CD4-positive, alpha-beta T cell treated with Interleukin-4 for 1 hour (primary cell): ENCODE data around the gene NPHP1.
"Not testable (repeated sequence)": the region's sequence is repeated elsewhere in the genome, so short reads cannot be mapped to it uniquely, and the experiment has no call there.

ENCODE experiments used
- DNase-seq, 2 donors: peaks; one replicate each; pipeline ENCODE4 v3.0.0-alpha.2; 2020 to 2022

Gene NPHP1

DNA sequence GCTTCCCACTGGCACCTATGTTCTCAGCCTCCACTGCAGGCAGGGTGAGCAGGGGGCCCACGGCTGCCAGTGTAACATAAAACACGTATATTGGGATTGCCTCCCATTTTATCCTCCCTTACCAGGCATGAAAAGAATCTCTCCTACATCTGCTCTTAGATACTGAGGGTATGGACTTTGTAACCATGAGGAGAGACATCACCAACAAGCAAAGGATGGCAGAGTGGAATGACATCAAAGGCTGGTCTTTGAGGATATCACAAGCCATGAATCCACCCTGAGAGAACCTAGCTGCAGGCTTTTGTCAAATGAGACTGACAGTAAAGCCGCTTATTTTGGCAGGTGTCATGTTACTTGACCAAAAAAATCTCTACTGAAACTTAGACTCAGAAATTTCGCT is 7.4 kb downstream of the NPHP1 start:
- DNase-seq, result no peak

GRCh38 chr2:110190169-110190568 is 14.6 kb downstream of the NPHP1 start:
- not testable (repeated sequence) for DNase-seq

DNA sequence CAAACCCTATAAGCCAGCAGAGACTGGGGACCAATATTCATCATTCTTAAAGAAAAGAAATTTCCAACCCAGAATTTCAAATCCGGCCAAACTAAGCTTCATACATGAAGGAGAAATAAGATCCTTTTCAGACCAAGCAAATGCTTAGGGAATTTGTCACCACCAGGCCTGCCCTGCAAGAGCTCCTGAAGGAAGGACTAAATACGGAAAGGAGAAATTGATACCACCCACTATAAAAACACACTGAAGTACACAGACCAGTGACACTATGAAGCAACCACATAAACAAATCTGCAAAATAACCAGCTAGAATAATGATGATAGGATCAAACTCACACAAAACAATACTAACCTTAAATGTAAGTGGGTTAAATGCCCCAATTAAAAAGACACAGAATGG is 22.4 kb downstream of the NPHP1 start:
- DNase-seq, result no peak

GRCh38 chr2:110180036-110180435 is 24.8 kb downstream of the NPHP1 start:
- DNase-seq, result no peak

DNA sequence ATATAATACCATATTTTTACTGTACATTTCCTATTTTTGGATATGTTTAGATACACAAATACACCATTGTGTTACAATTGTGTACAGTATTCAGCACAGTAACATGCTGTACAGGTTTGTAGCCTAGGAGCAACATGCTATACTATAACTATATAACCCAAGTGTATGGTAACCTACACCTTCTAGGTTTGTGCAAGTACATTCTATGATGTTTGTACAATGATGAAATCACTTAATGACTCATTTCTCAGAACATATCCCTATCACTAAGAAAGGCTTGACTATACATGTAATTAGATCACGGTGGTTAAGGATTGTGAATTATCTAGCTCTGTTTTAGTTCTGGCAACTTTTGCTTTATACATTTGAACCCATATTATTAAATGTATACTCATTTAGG is 31.3 kb downstream of the NPHP1 start:
- no peak for DNase-seq

DNA sequence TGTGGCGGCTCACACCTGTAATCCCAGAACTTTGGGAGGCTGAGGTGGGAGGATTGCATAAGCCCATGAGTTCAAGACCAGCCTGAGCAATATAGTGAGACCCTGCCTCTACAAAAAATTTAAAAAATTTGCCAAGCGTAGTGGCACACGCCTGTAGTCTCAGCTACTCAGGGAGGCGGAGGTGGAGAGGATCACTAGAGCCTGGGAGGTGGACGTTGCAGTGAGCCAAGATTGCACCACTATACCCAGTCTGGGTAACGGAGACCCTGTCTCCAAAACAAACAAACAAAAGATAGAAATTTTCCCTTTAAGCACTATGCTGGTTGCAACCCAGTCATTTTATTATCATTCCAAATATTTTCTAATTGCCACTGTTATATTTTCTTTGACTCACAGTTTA is 32.3 kb downstream of the NPHP1 start:
- DNase-seq, result no peak

DNA sequence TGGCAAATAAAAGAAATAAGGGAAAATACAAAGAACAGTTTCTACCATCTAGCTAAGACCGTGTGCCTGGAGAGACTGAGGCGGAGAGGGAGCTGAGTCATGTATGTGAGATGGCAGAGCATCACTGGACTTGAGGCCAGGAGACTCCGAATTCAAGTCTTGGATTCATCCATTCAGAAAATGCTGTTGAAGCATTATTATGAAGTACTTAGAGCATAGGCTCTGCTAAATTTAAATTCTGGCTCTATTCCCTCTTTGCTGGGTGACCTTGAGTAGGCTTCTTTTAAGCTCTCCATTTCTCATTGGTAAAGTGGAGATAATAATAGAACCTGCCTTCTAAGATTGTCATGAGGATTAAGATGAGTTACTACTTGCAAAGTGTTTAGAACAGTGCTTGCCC is 34.7 kb downstream of the NPHP1 start:
- no peak for DNase-seq

DNA sequence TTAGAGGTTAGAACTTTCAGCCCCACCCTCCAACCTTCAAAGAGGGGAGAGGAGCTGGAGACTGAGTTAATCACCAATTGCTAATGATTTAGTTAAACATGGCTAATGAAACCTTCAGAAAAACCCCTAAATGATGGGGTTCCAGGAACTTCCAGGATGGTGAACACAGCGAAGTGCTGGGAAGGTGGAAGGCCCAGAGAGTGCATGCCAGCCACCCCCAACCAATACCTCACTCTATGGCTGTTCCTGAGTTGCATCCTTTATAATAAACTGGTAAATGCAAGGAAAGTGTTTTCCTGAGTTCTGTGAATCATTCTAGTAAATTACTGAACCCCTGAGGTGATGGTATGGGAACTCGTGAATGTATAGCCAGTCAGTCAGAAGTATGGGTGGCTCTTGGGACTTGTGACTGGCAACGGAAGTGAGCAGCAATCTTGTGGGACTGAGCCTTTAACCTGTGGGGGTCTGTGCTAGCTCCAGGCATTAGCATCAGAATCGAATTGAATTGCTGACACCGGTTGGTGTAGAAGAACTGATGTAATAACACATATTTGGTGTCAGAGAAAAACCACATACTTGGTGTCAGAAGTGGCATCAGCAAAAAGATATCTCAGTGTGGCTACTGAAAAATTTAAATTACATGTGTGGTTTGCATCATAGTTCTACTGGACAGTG is 37.4 kb downstream of the NPHP1 start:
- no peak for DNase-seq

- no peak for DNase-seq
Observed at GRCh38 chr2:110166266-110166665, 38.5 kb downstream of the NPHP1 start.

DNA sequence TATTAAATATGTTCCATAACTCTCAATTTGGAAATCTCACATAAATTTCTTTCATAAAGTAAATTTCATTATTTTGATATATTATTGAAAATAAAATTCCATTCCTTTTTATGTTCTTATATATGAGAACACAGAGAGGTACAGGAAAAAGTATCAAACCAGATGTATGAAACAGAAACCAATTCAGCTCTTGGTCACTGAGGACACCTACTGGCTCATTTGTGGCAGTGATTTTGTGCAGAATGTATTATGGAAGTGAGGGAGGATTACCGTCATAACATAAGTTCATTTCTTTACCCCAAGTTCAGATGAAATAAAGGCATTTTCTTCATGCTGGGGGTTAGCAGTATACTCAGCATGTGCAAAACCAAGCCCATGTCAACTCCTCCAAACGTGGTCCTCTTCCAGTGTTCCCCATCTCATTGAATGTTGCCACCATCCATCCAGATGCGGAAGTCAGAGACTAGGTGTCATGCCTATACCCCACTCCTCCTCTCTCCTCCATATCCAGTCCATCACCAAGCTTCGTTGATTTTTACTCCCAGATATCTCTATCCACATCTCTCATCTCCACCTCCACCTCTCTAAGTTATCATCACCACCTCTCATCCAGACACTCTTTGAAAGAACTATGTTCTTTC is 47.5 kb downstream of the NPHP1 start:
- peak in 1 of 2 donors; percentile 26 for DNase-seq

DNA sequence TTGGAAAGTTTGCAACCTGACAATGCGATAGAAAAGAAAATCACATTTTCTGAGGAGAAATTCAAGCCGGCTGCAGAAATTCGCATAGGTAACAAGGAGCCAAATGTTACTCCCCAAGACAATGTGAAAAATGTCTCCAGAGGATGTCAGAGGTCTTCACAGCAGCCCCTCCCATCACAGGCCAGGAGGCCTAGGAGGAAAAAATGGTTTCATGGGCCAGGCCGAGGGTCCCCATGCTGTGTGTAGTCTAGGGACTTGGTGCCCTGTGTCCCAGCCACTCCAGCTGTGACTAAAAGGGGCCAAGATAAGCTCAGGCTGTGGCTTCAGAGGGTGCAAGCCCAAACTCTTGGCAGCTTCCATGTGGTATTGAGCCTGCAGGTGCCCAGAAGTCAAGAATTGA is 50.0 kb downstream of the NPHP1 start:
- not testable (repeated sequence) for DNase-seq

- not testable (repeated sequence) for DNase-seq
Observed at GRCh38 chr2:110154188-110154587, 50.6 kb downstream of the NPHP1 start.

- no peak for DNase-seq
Observed at GRCh38 chr2:110153416-110153815, 51.4 kb downstream of the NPHP1 start.

GRCh38 chr2:110152943-110153342 is 51.9 kb downstream of the NPHP1 start:
- DNase-seq, result no peak

DNA sequence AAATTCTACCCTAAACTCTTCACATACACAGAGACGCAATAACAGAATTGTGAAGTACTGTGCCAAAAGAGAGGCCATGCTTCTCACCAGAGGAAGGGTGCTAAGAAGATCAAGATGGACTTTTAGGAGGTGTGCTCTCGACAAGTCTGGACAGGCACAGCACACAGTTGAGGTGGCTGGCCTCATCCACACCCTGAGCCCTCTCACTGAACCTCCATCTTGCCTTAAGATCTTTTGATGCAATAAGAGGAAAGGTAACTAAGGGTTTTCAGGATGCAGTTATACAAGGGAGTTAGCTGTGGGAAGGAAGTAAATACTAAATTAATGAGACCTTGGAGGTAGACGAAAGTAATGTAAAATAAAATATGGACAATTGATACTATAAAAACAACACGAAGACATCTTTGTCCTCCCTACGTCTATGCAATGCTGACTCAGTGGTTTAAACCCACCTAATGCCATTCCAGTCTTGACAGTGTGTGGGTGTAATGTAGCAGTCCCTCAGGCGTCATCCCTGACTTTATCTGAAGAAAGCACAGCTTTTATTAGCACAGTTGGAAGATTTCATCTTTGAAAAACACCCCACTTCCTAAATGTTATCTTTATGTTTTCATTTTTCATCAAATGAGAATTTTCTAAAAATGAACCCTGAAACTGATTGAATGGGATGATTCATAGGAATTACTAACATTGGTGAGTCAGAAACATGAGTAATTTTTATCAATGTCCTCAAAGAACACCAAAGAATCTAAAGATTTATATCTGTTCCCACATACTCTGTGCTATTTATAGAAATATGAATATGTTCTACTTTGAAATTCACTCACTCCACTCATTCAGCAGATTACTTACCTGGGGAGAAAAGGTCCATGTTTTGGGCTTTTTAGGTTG is 55.2 kb downstream of the NPHP1 start:
- no peak for DNase-seq

DNA sequence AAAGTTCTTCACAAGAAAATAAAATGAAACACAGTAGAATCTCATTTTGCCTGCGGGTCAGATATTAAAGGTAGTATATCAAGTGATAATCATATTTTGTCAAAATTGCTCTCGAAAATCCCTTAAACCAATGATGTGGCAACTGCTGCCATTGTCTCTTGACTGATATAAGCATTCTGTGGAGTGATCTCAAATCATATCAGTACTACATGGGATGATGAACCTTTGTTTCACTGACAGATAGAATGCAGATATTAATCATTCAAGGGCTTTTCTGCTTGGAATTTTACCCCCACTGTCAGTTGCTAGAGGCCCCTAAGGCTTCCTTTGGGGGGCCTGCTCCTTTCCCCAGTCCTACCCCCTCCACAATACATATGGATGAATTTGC is 57.9 kb downstream of the NPHP1 start:
- DNase-seq, result no peak

GRCh38 chr2:110146183-110146944 is 58.4 kb downstream of the NPHP1 start:
- DNase-seq, result no peak

DNA sequence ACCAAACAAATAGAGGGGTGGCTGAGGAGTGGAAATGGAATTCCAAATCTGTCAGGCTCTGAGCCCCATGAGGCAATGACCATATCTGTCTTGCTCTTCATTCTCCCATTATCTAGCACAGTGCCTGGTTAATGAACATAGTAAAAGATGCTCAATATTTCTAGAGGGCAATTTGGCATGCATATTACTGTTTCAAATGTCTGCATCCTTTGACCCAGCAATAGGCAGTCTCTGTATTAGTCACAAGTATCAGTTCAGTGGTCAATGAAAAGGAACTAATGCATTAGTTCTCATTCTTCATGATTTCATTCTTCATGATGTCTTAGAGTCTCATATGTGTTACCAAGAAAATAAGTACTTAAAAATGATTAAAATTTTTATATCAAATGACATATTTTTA is 60.8 kb downstream of the NPHP1 start:
- DNase-seq, result no peak

DNA sequence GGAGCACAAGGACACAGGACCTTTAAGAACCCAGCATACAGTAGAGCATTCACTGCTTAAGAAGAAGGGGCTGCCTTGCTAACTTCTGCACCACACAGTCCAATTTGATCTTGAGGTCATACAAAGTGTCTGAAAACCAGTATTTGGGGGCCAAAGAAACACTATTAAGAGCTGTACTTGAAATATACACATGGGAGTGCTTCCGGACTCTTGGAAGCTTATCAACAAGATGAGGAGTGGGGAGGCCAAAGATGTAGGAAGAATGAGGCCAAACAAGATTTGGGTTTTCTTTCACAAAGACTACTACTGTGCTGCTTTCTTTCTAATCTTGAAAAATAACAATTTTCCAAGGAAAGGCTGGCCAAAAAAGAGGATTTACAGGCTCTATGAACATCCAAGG is 64.4 kb downstream of the NPHP1 start:
- DNase-seq, result no peak

GRCh38 chr2:110134025-110134424 is 70.8 kb downstream of the NPHP1 start:
- DNase-seq, result no peak

- DNase-seq, result no peak
Observed at GRCh38 chr2:110131166-110131565, 73.6 kb downstream of the NPHP1 start.

- DNase-seq, result no peak
Observed at GRCh38 chr2:110130757-110131156, 74.1 kb downstream of the NPHP1 start.

DNA sequence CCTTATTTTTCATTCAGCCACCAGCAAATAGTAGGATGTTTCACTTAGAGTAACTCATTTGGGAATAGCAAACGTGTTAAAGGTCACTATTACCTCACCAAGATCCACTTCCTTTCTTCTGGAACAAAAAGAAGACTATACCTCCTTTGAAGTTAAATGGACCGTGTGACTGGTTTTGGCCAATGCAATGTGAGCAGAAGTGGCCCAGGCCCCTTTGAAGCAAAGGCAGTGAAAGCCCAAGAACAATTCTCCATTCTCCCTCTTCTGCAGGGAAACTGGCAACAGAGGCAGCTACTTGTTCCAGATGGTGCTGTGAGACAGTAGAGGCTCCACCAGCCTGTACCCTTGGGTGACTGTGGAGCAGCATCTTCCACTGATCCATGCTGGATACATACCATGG is 77.9 kb downstream of the NPHP1 start:
- no peak for DNase-seq
